Measurements from ENCODE around the gene PLEKHA7.

Gene PLEKHA7

GRCh38 chr11:16857186-16857585 is 157.0 kb downstream of the PLEKHA7 start:
- no peak for TF ChIP-seq CTCF (conservative IDR thresholded peaks at IDR 0.05; ENCODE audit: low read length)
- DNase-seq (ENCODE audit: low read depth): no peak
- H3K4me3 ChIP-seq (ENCODE audit: low read length): no peak overlapping the region

DNA sequence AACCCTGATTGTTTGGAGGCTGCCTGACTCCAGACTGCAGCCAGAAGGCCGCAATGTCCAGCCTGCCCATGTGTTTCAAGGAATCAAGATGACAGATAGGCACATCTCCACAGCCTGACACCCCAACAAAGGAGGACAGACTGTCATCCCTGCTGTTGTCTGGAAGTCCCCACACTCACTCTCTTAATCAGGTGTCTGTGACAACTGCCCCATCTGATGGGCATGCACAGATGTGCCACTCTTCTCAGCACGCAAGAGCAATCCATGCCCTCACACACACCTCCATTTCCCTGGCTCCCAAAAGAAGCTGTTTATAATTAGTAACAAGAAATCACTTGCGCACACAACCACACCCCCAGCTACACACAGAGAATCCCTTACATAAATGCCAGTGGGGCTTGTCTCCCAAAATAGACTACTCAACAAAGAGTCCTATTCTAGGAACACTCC is 158.2 kb downstream of the PLEKHA7 start:
- no peak for TF ChIP-seq CTCF (conservative IDR thresholded peaks at IDR 0.05; ENCODE audit: low read length)
- no peak overlapping the region for H3K4me3 ChIP-seq (ENCODE audit: low read length)
- DNase-seq (ENCODE audit: low read depth): no peak

- no peak for TF ChIP-seq CTCF (conservative IDR thresholded peaks at IDR 0.05; ENCODE audit: low read length)
- no peak for DNase-seq (ENCODE audit: low read depth)
- H3K4me3 ChIP-seq (ENCODE audit: low read length): no peak overlapping the region
Observed at GRCh38 chr11:16854979-16855378, 159.2 kb downstream of the PLEKHA7 start.

- H3K4me3 ChIP-seq (ENCODE audit: low read length): no peak overlapping the region
- no peak for DNase-seq (ENCODE audit: low read depth)
- no peak for TF ChIP-seq CTCF (conservative IDR thresholded peaks at IDR 0.05; ENCODE audit: low read length)
Observed at GRCh38 chr11:16853859-16854258, 160.4 kb downstream of the PLEKHA7 start.

GRCh38 chr11:16853266-16853665 is 160.9 kb downstream of the PLEKHA7 start:
- H3K4me3 ChIP-seq (ENCODE audit: low read length): no peak overlapping the region
- no peak for TF ChIP-seq CTCF (conservative IDR thresholded peaks at IDR 0.05; ENCODE audit: low read length)
- no peak for DNase-seq (ENCODE audit: low read depth)

DNA sequence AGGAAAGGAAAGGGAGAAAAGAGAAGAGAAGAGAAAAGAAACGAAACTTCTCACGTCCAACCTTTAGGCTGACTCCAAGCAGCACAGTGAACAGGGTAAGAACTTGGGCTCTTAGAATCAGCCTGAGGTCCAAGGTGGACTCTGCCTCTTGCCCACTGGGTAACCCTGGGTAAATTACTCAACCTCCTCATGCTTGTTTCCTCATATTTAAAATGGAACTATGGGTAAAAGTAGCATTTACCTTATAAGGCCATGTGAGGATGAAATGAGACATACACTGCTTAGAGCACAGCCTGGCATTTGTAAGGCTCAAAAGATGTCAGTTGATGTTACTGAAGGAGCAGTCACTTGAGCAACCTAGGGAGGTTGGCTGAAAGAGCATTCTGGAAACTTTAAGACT is 167.9 kb downstream of the PLEKHA7 start:
- no peak overlapping the region for H3K4me3 ChIP-seq (ENCODE audit: low read length)
- DNase-seq (ENCODE audit: low read depth): no peak
- no peak for TF ChIP-seq CTCF (conservative IDR thresholded peaks at IDR 0.05; ENCODE audit: low read length)

DNA sequence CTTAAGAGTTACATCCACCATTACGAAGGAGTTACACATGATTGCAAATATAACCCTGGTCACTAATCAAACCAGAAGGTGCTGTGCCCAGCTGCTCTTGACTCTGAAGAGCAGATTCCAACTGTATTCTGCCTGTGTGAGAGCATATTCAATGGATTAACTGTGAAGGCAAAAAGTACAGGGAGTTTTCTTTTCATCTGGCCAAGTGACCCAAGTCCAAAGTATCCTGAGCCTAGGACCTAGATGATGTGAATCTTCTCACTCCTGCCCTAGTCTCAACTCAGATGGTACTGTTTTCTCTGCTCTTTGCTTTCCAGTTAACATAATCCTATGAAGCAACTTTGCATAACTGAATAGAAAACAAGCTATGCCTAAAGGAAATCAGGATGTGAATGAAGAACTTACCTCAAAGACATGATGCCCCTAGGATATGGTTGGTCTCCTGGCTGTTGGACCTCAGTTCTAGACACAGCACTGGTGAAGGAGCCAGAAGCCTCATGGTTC is 169.9 kb downstream of the PLEKHA7 start:
- H3K4me3 ChIP-seq (ENCODE audit: low read length): no peak overlapping the region
- DNase-seq (ENCODE audit: low read depth): no peak
- no peak for TF ChIP-seq CTCF (conservative IDR thresholded peaks at IDR 0.05; ENCODE audit: low read length)

All from AG10803 (cell line).